HepG2 (cell line): ENCODE measurements around the gene ZNF316. TPM values are rescaled to one million over a fixed set of nuclear protein-coding genes. Genes with fewer than 3 reads are reported as not detected.

ENCODE experiments used
- ATAC-seq: fragments of 200-7000 bp; cut with Tn5 transposase; 3 replicates; pipeline ENCODE4 v1.9.1; 2020; ENCODE audit warnings: mild to moderate bottlenecking, moderate library complexity
- BruUV-seq: library from RNA; stranded (reverse); fragments of 400-500 nt; replicated peaks from 2 replicates; lab custom pipeline; 2021; lab: Mats Ljungman, UMichigan
- CTCF ChIA-PET: fragments of 300-600 bp; formaldehyde crosslinking; extraction: SDS; loops from one replicate; lab custom pipeline; 2021; ENCODE audit warnings: low total read pairs, inconsistent platforms, low intra/inter-chr PET ratio; lab: Yijun Ruan, JAX
- POLR2A ChIA-PET: fragments of 350-600 bp; sonication (Branson Sonifier 250); formaldehyde crosslinking; loops from one replicate; lab custom pipeline; 2020; ENCODE audit warnings: antibody characterized with exemption, inconsistent platforms; lab: Yijun Ruan, JAX
- DNase-seq: peaks from one replicate; pipeline ENCODE4 v3.0.0-alpha.2; 2015; ENCODE audit warnings: low spot score
- FAIRE-seq: peaks from 3 replicates; lab custom pipeline; 2011; peaks lifted over from hg19 to GRCh38; lab: Jason Lieb, UNC
- H2AFZ ChIP-seq: one replicate; pipeline ENCODE4 v1.6.1; 2011; ENCODE audit warnings: low read length, inconsistent platforms
- H3K27ac ChIP-seq: fragments of 300-600 bp; 3 replicates; pipeline ENCODE4 v1.8.0; 2011; ENCODE audit warnings: mixed run types, mild to moderate bottlenecking, mixed read lengths, low read length, inconsistent platforms; ENCODE audit not compliant: insufficient read depth; ENCODE audit errors: extremely low read length
- H3K27me3 ChIP-seq, 2 experiments: fragments of 200-600 bp in 1 of 2; 2 replicates in 1 of 2; 3 replicates in 1 of 2; pipeline versions ENCODE4 v1.6.0 to v1.8.0; 2011; ENCODE audit warnings: low read length in 2 of 2, mild to moderate bottlenecking in 2 of 2, moderate library complexity in 2 of 2, inconsistent platforms in 1 of 2; ENCODE audit not compliant: insufficient read depth in 2 of 2, control insufficient read depth in 1 of 2
- H3K36me3 ChIP-seq, 2 experiments: fragments of 200-600 bp in 1 of 2; replicated peaks in 1 of 2; 2 replicates in 1 of 2; 3 replicates in 1 of 2; pipeline versions ENCODE4 v1.5.1 to v1.8.0; 2011; ENCODE audit warnings: low read length in 2 of 2, inconsistent platforms in 1 of 2; ENCODE audit not compliant: insufficient read depth in 2 of 2, control insufficient read depth in 1 of 2
- H3K4me1 ChIP-seq: 2 replicates; pipeline ENCODE4 v1.5.1; 2012; ENCODE audit warnings: low read length, inconsistent platforms; ENCODE audit not compliant: insufficient read depth
- H3K4me2 ChIP-seq: 2 replicates; pipeline ENCODE4 v1.6.0; 2011; ENCODE audit warnings: low read depth, low read length, inconsistent platforms
- H3K4me3 ChIP-seq, 3 experiments: fragments of 200-600 bp in 1 of 3; sonication (generic), shearing (Covaris generic) in 1 of 3; replicated peaks in 1 of 3; 2 replicates each; pipeline ENCODE4 v1.5.1; 2011 to 2016; ENCODE audit warnings: low read length in 3 of 3, inconsistent platforms in 2 of 3, low read depth in 2 of 3, mild to moderate bottlenecking in 2 of 3, control low read depth in 1 of 3, mixed read lengths in 1 of 3; ENCODE audit not compliant: insufficient read depth in 1 of 3
- H3K79me2 ChIP-seq: one replicate; pipeline ENCODE4 v1.6.1; 2011; ENCODE audit warnings: low read length, inconsistent platforms; ENCODE audit not compliant: insufficient read depth
- H3K9ac ChIP-seq: 2 replicates; pipeline ENCODE4 v1.6.0; 2011; ENCODE audit warnings: mild to moderate bottlenecking, low read depth, low read length, inconsistent platforms; ENCODE audit not compliant: insufficient read depth
- H3K9me3 ChIP-seq: 2 replicates; pipeline ENCODE4 v1.5.1; 2012; ENCODE audit warnings: mild to moderate bottlenecking, low read length
- H4K20me1 ChIP-seq: 2 replicates; pipeline ENCODE4 v1.6.0; 2011; ENCODE audit warnings: inconsistent platforms, mild to moderate bottlenecking, low read length, moderate library complexity; ENCODE audit not compliant: insufficient read depth
- ISL2 ChIP-seq: sonication (generic); formaldehyde crosslinking; IDR thresholded peaks from 2 replicates; pipeline ENCODE4 v1.5.0; 2020; ENCODE audit warnings: missing genetic modification reagents
- KDM4B ChIP-seq: sonication (generic); formaldehyde crosslinking; IDR thresholded peaks from 2 replicates; pipeline ENCODE4 v1.4.0; 2020; ENCODE audit warnings: missing genetic modification reagents
- LCORL ChIP-seq, 2 experiments: fragments of 450-650 bp in 1 of 2; sonication (generic) in 1 of 2; formaldehyde crosslinking in 1 of 2; IDR thresholded peaks; 2 replicates each; pipeline versions ENCODE4 v1.5.0 to v1.6.1; 2017 to 2020; ENCODE audit warnings: antibody characterized with exemption in 1 of 2, missing genetic modification reagents in 1 of 2
- MAFG ChIP-seq: sonication (generic); formaldehyde crosslinking; IDR thresholded peaks from 2 replicates; pipeline ENCODE4 v1.5.1; 2020; ENCODE audit warnings: mild to moderate bottlenecking, missing genetic modification reagents
- MLLT10 ChIP-seq: sonication (generic); formaldehyde crosslinking; IDR thresholded peaks from 2 replicates; pipeline ENCODE4 v1.4.0; 2020; ENCODE audit warnings: missing genetic modification reagents
- MYNN ChIP-seq: sonication (generic); formaldehyde crosslinking; IDR thresholded peaks from 2 replicates; pipeline ENCODE4 v1.4.0; 2020; ENCODE audit warnings: mild to moderate bottlenecking, low read depth, missing genetic modification reagents
- NBN ChIP-seq: fragments of 450-650 bp; conservative IDR thresholded peaks from 2 replicates; pipeline ENCODE4 v1.6.1; 2017
- SMAD9 ChIP-seq: sonication (generic); formaldehyde crosslinking; IDR thresholded peaks from 2 replicates; pipeline ENCODE4 v1.5.1; 2020; ENCODE audit warnings: mild to moderate bottlenecking, missing genetic modification reagents
- SNAI1 ChIP-seq: sonication (generic); formaldehyde crosslinking; IDR thresholded peaks from 2 replicates; pipeline ENCODE4 v1.5.0; 2020; ENCODE audit warnings: mild to moderate bottlenecking, missing genetic modification reagents, borderline replicate concordance
- ZFP82 ChIP-seq: sonication (generic); formaldehyde crosslinking; IDR thresholded peaks from 2 replicates; pipeline ENCODE4 v1.5.1; 2020; ENCODE audit warnings: mild to moderate bottlenecking, missing genetic modification reagents, borderline replicate concordance
- ZNF205 ChIP-seq: IDR thresholded peaks from 2 replicates; pipeline ENCODE4 v1.6.1; 2018; ENCODE audit warnings: missing biosample characterization, missing genetic modification reagents
- ZNF367 ChIP-seq: sonication (generic); formaldehyde crosslinking; IDR thresholded peaks from 2 replicates; pipeline ENCODE4 v1.4.0; 2020; ENCODE audit warnings: missing genetic modification reagents, borderline replicate concordance
- ZNF567 ChIP-seq: sonication (generic); formaldehyde crosslinking; IDR thresholded peaks from 2 replicates; pipeline ENCODE4 v1.8.1; 2023; ENCODE audit warnings: mild to moderate bottlenecking, missing genetic modification reagents, borderline replicate concordance
- ZNF598 ChIP-seq: sonication (generic); formaldehyde crosslinking; IDR thresholded peaks from 2 replicates; pipeline ENCODE4 v1.5.1; 2020; ENCODE audit warnings: mild to moderate bottlenecking, missing genetic modification reagents, borderline replicate concordance
- ZNF652 ChIP-seq: IDR thresholded peaks from 2 replicates; pipeline ENCODE4 v1.6.1; 2016; ENCODE audit warnings: low read depth, borderline replicate concordance
- ZNF670 ChIP-seq: sonication (generic); formaldehyde crosslinking; IDR thresholded peaks from 2 replicates; pipeline ENCODE4 v1.8.0; 2022; ENCODE audit warnings: mild to moderate bottlenecking, missing genetic modification reagents, borderline replicate concordance
- ZNF83 ChIP-seq: sonication (generic); formaldehyde crosslinking; IDR thresholded peaks from 2 replicates; pipeline ENCODE4 v1.4.0; 2020; ENCODE audit warnings: missing genetic modification reagents, mild to moderate bottlenecking, borderline replicate concordance
- ZNF891 ChIP-seq: sonication (generic); formaldehyde crosslinking; IDR thresholded peaks from 2 replicates; pipeline ENCODE4 v1.5.0; 2020; ENCODE audit warnings: mild to moderate bottlenecking, missing genetic modification reagents
- ZSCAN21 ChIP-seq: sonication (generic); formaldehyde crosslinking; IDR thresholded peaks from 2 replicates; pipeline ENCODE4 v1.8.0; 2022; ENCODE audit warnings: mild to moderate bottlenecking, missing genetic modification reagents, moderate library complexity, borderline replicate concordance
- ZSCAN9 ChIP-seq: IDR thresholded peaks from 2 replicates; pipeline ENCODE4 v1.6.1; 2016; ENCODE audit warnings: borderline replicate concordance
- whole genome bisulfite sequencing: methylation state at CpG from one replicate; pipeline ENCODE4 v1.1.6; 2017; ENCODE audit warnings: low lambda C conversion rate; 5-methylcytosine and 5-hydroxymethylcytosine counted together
- in situ Hi-C: cut with HindIII; loops from 2 replicates; pipeline ENCODE4 v1.10.0; 2017; ENCODE audit warnings: low pct_unique_long_range_greater_than_20kb; ENCODE audit not compliant: extremely low pct_ligation_motif_present
- intact Hi-C: fragments of 100-400 bp; cut with micrococcal nuclease; formaldehyde crosslinking; loops from one replicate; pipeline ENCODE4 v1.10.0; 2022; ENCODE audit not compliant: unreplicated experiment
- polyA plus RNA-seq, 8 experiments: library from polyadenylated mRNA; depleted of rRNA in 3 of 8; stranded (reverse) in 7 of 8; unstranded in 1 of 8; fragments of >200 nt; fragmentation: Illumina TruSeq in 4 of 8; extraction: Trizol in 4 of 8; gene quantifications; 2 replicates each; pipeline versions ENCODE4 v1.2.1 to v1.2.3, GENCODE V29; 2011 to 2016; ENCODE audit warnings: low read depth in 4 of 8, missing spikeins in 1 of 8, mixed read lengths in 1 of 8; ENCODE audit not compliant: insufficient read depth in 1 of 8
- total RNA-seq, 5 experiments: library from RNA; depleted of rRNA; stranded (reverse); fragments of >200 nt; fragmentation: Illumina TruSeq; extraction: Trizol; gene quantifications; 2 replicates each; pipeline ENCODE4 v1.2.3, GENCODE V29; 2016; ENCODE audit warnings: low read depth in 1 of 5
- TF ChIP-seq, protein P1 (sequence below): sonication (generic); formaldehyde crosslinking; IDR thresholded peaks from 2 replicates; pipeline ENCODE4 v1.4.0; 2020; ENCODE audit warnings: mild to moderate bottlenecking, missing genetic modification reagents

Gene ZNF316
- total and polyA plus RNA-seq, 2 of the 13 experiments (the other 11 are each of a cell fraction or from before 2014, with no cell fraction given), result 4.3 to 9.9 TPM

DNA sequence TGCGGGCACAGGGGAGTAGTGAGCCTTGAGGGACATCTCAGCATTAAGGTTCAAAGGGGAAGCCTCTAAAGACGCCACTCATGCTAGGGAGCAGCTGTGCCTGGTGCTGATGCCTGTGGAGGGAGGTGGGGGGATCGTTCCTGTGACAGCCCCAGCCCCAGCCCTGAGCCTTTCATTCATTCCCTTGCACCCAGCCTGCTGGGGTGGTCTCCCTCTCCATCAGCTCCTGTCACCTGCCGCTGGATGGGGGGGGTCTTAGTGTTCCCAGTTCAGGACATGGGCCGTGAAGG lies 11.6 kb downstream of the ZNF316 start (continued):
- TF ChIP-seq ISL2, result no peak

DNA sequence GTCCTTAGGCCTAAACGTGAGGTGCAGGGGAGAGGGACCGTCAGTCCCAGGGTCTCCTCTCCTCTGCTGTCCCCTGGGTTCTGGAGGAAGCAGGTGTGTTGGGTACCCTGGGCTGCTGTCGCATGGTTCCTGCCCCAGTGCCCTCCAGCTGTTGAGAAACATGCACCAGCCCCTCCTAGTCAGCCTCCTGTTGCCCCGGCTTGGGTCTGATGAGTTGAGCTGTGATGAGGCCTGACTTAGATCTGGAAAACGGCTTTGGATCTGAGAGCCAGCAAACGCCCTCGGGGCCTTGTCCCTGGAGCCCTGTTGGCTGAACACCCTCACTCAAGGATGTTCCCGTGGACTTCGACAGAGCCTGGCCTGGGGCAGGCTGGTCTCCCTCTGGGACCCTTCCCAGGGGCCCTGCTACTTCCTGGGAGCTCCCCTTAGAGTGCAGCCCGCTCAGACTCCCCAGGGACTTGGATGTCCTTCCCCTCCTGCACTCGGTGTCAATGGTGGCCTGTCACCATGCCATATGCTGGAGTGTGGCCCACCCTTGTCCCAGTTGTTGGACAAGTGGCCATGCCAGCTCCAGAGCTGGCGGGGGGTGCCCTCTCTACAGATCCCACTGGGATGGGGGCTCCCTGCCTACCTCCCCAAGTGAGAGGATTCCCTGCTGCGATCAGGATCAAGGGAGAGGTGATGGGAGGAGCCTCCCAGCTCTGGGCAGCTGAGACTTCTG lies 12.3 kb downstream of the ZNF316 start:
- POLR2A ChIA-PET, result no interaction called here
- FAIRE-seq, result no peak

More for the DNA sequence above, 12.3 kb downstream of the ZNF316 start:
- Histone ChIP-seq H3K4me1 (no peaks in the 10 kb centered on the region), H3K36me3 (peaks cover 10 to 33% of the 10 kb centered on the region in 2 experiments; a peak in 4 of 5 replicates), H3K79me2 (no peaks in the 10 kb centered on the region), H3K27me3 (no peaks in the 10 kb centered on the region), H3K4me2 (no peak overlapping the region), H2AFZ (no peak overlapping the region), H4K20me1 (no peaks in the 10 kb centered on the region), H3K9me3 (no peaks in the 10 kb centered on the region), H3K4me3 (no peak overlapping the region), H3K27ac (no peak overlapping the region), H3K9ac (no peak overlapping the region)
- intact Hi-C loops, result no loop called here
- ATAC-seq, result no peak
- no TSS peak for BruUV-seq
- DNase-seq, result no peak
- WGBS, result 100% methylated on average over 2 of the region's 13 CpGs
- in situ Hi-C loops, result no loop called here
- CTCF ChIA-PET, result no interaction called here
- no peak for TF ChIP-seq ZSCAN9 (CRISPR knock-in tag)
- TF ChIP-seq MYNN (CRISPR knock-in tag), result no peak
- TF ChIP-seq ZFP82 (CRISPR knock-in tag), result no peak
- TF ChIP-seq SNAI1 (CRISPR knock-in tag), result no peak
- TF ChIP-seq MLLT10 (CRISPR knock-in tag), result no peak
- TF ChIP-seq ZNF83, result no peak
- TF ChIP-seq ZSCAN21 (CRISPR knock-in tag), result no peak
- TF ChIP-seq ZNF205 (CRISPR knock-in tag), result no peak
- TF ChIP-seq ZNF598 (CRISPR knock-in tag), result no peak
- no peak for TF ChIP-seq ZNF567 (CRISPR knock-in tag)
- TF ChIP-seq MAFG (CRISPR knock-in tag), result no peak
- TF ChIP-seq, protein P1, sequence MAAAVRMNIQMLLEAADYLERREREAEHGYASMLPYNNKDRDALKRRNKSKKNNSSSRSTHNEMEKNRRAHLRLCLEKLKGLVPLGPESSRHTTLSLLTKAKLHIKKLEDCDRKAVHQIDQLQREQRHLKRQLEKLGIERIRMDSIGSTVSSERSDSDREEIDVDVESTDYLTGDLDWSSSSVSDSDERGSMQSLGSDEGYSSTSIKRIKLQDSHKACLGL (CRISPR knock-in tag), result no peak
- TF ChIP-seq NBN, result no peak
- no peak for TF ChIP-seq SMAD9 (CRISPR knock-in tag)
- no peak for TF ChIP-seq ZNF670 (CRISPR knock-in tag)
- no peak for TF ChIP-seq ZNF891 (CRISPR knock-in tag)
- no peak for TF ChIP-seq LCORL (IDR thresholded peaks at IDR 0.05)
- TF ChIP-seq LCORL (CRISPR knock-in tag; IDR thresholded peaks at IDR 0.05), result no peak
- no peak for TF ChIP-seq ZNF367
- TF ChIP-seq ZNF652 (CRISPR knock-in tag), result no peak
- no peak for TF ChIP-seq KDM4B (CRISPR knock-in tag)
